Hepatocyte (in vitro differentiated cells): ENCODE results near the gene ANO9.

ENCODE experiments used
- EZH2 ChIP-seq: fragments of 200-600 bp; sonication (generic); IDR thresholded peaks from 2 replicates; pipeline ENCODE4 v1.6.1; 2016; ENCODE audit warnings: antibody characterized with exemption, mild to moderate bottlenecking, borderline replicate concordance
- EZH2phosphoT487 ChIP-seq: fragments of 200-600 bp; sonication (generic); IDR thresholded peaks from one replicate; pipeline ENCODE4 v1.6.1; 2018; ENCODE audit warnings: antibody characterized with exemption, mild to moderate bottlenecking, low read depth, moderate library complexity; ENCODE audit not compliant: unreplicated experiment, severe bottlenecking
- TF ChIP-seq, protein P1 (sequence below): fragments of 200-600 bp; sonication (generic); IDR thresholded peaks from 2 replicates; pipeline ENCODE4 v1.5.1; 2016; ENCODE audit warnings: antibody characterized with exemption, mild to moderate bottlenecking; ENCODE audit not compliant: poor library complexity

GRCh38 chr11:464316-464715 is 22.5 kb upstream of the ANO9 start:
- TF ChIP-seq, protein P1, sequence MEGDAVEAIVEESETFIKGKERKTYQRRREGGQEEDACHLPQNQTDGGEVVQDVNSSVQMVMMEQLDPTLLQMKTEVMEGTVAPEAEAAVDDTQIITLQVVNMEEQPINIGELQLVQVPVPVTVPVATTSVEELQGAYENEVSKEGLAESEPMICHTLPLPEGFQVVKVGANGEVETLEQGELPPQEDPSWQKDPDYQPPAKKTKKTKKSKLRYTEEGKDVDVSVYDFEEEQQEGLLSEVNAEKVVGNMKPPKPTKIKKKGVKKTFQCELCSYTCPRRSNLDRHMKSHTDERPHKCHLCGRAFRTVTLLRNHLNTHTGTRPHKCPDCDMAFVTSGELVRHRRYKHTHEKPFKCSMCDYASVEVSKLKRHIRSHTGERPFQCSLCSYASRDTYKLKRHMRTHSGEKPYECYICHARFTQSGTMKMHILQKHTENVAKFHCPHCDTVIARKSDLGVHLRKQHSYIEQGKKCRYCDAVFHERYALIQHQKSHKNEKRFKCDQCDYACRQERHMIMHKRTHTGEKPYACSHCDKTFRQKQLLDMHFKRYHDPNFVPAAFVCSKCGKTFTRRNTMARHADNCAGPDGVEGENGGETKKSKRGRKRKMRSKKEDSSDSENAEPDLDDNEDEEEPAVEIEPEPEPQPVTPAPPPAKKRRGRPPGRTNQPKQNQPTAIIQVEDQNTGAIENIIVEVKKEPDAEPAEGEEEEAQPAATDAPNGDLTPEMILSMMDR: no peak
- TF ChIP-seq EZH2: no peak
- no peak for TF ChIP-seq EZH2phosphoT487
